Fibroblast of lung (primary cell): ENCODE measurements around the gene RNPEP. TPM values are rescaled to one million over a fixed set of nuclear protein-coding genes. Genes with fewer than 3 reads are reported as not detected.
A peak's percentile ranks its signal among the peaks of the same experiment; 100 is the strongest.

Experiments
- DNase-seq, 2 donors: peaks; one replicate each; pipeline versions ENCODE4 v3.0.0 to v3.0.0-alpha.2; 2010; ENCODE audit warnings: low read depth in 2 of 2
- H2AFZ ChIP-seq: 2 replicates; pipeline ENCODE4 v1.5.1; 2012; ENCODE audit warnings: low read length, control low read depth, inconsistent platforms
- H3K27ac ChIP-seq: 2 replicates; pipeline ENCODE4 v1.5.1; 2011; ENCODE audit warnings: low read length, control low read depth; ENCODE audit not compliant: insufficient read depth
- H3K27me3 ChIP-seq: 2 replicates; pipeline ENCODE4 v1.5.1; 2011; ENCODE audit warnings: mild to moderate bottlenecking, low read length; ENCODE audit not compliant: control insufficient read depth, insufficient read depth
- H3K36me3 ChIP-seq: 2 replicates; pipeline ENCODE4 v1.5.1; 2011; ENCODE audit warnings: low read length; ENCODE audit not compliant: control insufficient read depth, insufficient read depth
- H3K4me1 ChIP-seq: 2 replicates; pipeline ENCODE4 v1.5.1; 2011; ENCODE audit warnings: low read length; ENCODE audit not compliant: control insufficient read depth, insufficient read depth; ENCODE audit errors: extremely low read depth
- H3K4me2 ChIP-seq: 2 replicates; pipeline ENCODE4 v1.5.1; 2011; ENCODE audit warnings: low read length, control low read depth; ENCODE audit not compliant: insufficient read depth; ENCODE audit errors: extremely low read depth
- H3K4me3 ChIP-seq, 4 experiments: fragments of 200-600 bp in 1 of 4; sonication (generic) in 1 of 4; replicated peaks in 1 of 4; 2 replicates each; pipeline ENCODE4 v1.5.1; 2011 to 2016; ENCODE audit warnings: low read length in 4 of 4, low read depth in 3 of 4, mild to moderate bottlenecking in 3 of 4, control low read depth in 2 of 4, inconsistent platforms in 1 of 4, mixed read lengths in 1 of 4; ENCODE audit not compliant: insufficient read depth in 1 of 4; ENCODE audit errors: control extremely low read depth in 1 of 4
- H3K79me2 ChIP-seq: 2 replicates; pipeline ENCODE4 v1.5.1; 2012; ENCODE audit warnings: mild to moderate bottlenecking, low read length, inconsistent platforms; ENCODE audit not compliant: control insufficient read depth, insufficient read depth
- H3K9ac ChIP-seq: 2 replicates; pipeline ENCODE4 v1.5.1; 2011; ENCODE audit warnings: mild to moderate bottlenecking, low read length, control low read depth; ENCODE audit not compliant: insufficient read depth
- H3K9me3 ChIP-seq: 2 replicates; pipeline ENCODE4 v1.5.1; 2012; ENCODE audit warnings: low read depth, low read length; ENCODE audit not compliant: control insufficient read depth, insufficient read depth
- H4K20me1 ChIP-seq: 2 replicates; pipeline ENCODE4 v1.5.1; 2011; ENCODE audit warnings: low read length; ENCODE audit not compliant: control insufficient read depth, insufficient read depth; ENCODE audit errors: extremely low read depth
- CTCF ChIP-seq, 2 donors: IDR thresholded peaks in 1 of 2; conservative IDR thresholded peaks in 1 of 2; 1 replicate in 1 of 2; 2 replicates in 1 of 2; pipeline ENCODE4 v1.5.1; 2011 to 2012; ENCODE audit warnings: low read length in 2 of 2, control low read depth in 1 of 2, inconsistent platforms in 1 of 2, low read depth in 1 of 2, mild to moderate bottlenecking in 1 of 2
- EZH2 ChIP-seq: IDR thresholded peaks from 2 replicates; pipeline ENCODE4 v1.5.1; 2012; ENCODE audit warnings: low read length, control low read depth, mild to moderate bottlenecking; ENCODE audit errors: missing control alignments
- polyA plus RNA-seq, 2 donors: library from polyadenylated mRNA; depleted of rRNA in 1 of 2; stranded (reverse) in 1 of 2; unstranded in 1 of 2; fragments of >200 nt; gene quantifications; 2 replicates each; pipeline ENCODE4 v1.2.1, GENCODE V29; 2011 to 2012; ENCODE audit warnings: missing spikeins in 1 of 2
- total RNA-seq: library from RNA; depleted of rRNA; stranded (reverse); fragments of >200 nt; gene quantifications from 2 replicates; pipeline ENCODE4 v1.2.1, GENCODE V29; 2014

The RNPEP gene
- total and polyA plus RNA-seq, 2 donors (not counting 1 experiment from before 2014, with no cell fraction given) = 56.9 to 77.1 TPM

- no peaks in the 10 kb centered on the region for H3K4me1 ChIP-seq
- no peak overlapping the region for H3K9ac ChIP-seq
- DNase-seq = peak in 1 of 2 donors; percentile 69
- H3K36me3 ChIP-seq = peaks cover 6% of the 10 kb centered on the region
- no peak overlapping the region for H3K4me2 ChIP-seq
- H3K27me3 ChIP-seq = no peaks in the 10 kb centered on the region
- H3K9me3 ChIP-seq = no peaks in the 10 kb centered on the region
- TF ChIP-seq EZH2 (no peak), CTCF (conservative IDR thresholded peaks at IDR 0.05 in 1 of 2, IDR thresholded peaks at IDR 0.05 in 1 of 2; ENCODE audit: low read depth in 1 of 2, low read length in 2 of 2) (no peak)
- H4K20me1 ChIP-seq = no peaks in the 10 kb centered on the region
- no peak overlapping the region for H3K4me3 ChIP-seq
- H3K27ac ChIP-seq = no peak overlapping the region
- H3K79me2 ChIP-seq = no peaks in the 10 kb centered on the region
- H2AFZ ChIP-seq = no peak overlapping the region
Observed at GRCh38 chr1:201964261-201964660, 18.2 kb upstream of the RNPEP start.

GRCh38 chr1:201966171-201966570 is 16.3 kb upstream of the RNPEP start:
- peaks cover 8% of the 10 kb centered on the region for H3K36me3 ChIP-seq
- H3K4me1 ChIP-seq = peaks cover 4% of the 10 kb centered on the region
- H3K9ac ChIP-seq = no peak overlapping the region
- H3K4me2 ChIP-seq = no peak overlapping the region
- DNase-seq = no peak
- no peaks in the 10 kb centered on the region for H3K27me3 ChIP-seq
- H3K27ac ChIP-seq = no peak overlapping the region
- TF ChIP-seq CTCF (conservative IDR thresholded peaks at IDR 0.05 in 1 of 2, IDR thresholded peaks at IDR 0.05 in 1 of 2; ENCODE audit: low read depth in 1 of 2, low read length in 2 of 2) (no peak), EZH2 (no peak)
- no peak overlapping the region for H2AFZ ChIP-seq
- H3K4me3 ChIP-seq = no peak overlapping the region
- H4K20me1 ChIP-seq = no peaks in the 10 kb centered on the region
- H3K79me2 ChIP-seq = no peaks in the 10 kb centered on the region
- H3K9me3 ChIP-seq = no peaks in the 10 kb centered on the region

GRCh38 chr1:201968202-201968925 is 14.1 kb upstream of the RNPEP start:
- Histone ChIP-seq H2AFZ (no peak overlapping the region), H3K27me3 (no peaks in the 10 kb centered on the region), H3K79me2 (no peaks in the 10 kb centered on the region), H3K36me3 (peaks cover 6% of the 10 kb centered on the region), H3K4me2 (no peak overlapping the region), H3K9ac (no peak overlapping the region), H3K4me3 (no peak overlapping the region), H3K4me1 (peaks cover 5% of the 10 kb centered on the region), H4K20me1 (no peaks in the 10 kb centered on the region), H3K27ac (no peak overlapping the region), H3K9me3 (no peaks in the 10 kb centered on the region)
- no peak for TF ChIP-seq EZH2
- no peak for TF ChIP-seq CTCF (conservative IDR thresholded peaks at IDR 0.05 in 1 of 2, IDR thresholded peaks at IDR 0.05 in 1 of 2; ENCODE audit: low read depth in 1 of 2, low read length in 2 of 2)
- no peak for DNase-seq
